HCT116 (cell line): ENCODE results near the gene IL1RAPL2.

Experiments
- CEBPB ChIP-seq: IDR thresholded peaks from 2 replicates; pipeline ENCODE4 v1.6.1; 2012; ENCODE audit warnings: low read depth
- EZH2 ChIP-seq: fragments of 200-600 bp; sonication (generic); IDR thresholded peaks from 2 replicates; pipeline ENCODE4 v1.6.1; 2017; ENCODE audit warnings: antibody characterized with exemption, mixed run types
- TF ChIP-seq, protein P1 (sequence below), 3 experiments: fragments of 200-600 bp in 1 of 3; sonication (generic) in 1 of 3; IDR thresholded peaks in 2 of 3; conservative IDR thresholded peaks in 1 of 3; 2 replicates each; pipeline ENCODE4 v1.5.1; 2012 to 2017; ENCODE audit warnings: low read depth in 2 of 3, low read length in 2 of 3, antibody characterized with exemption in 1 of 3, borderline replicate concordance in 1 of 3, control low read depth in 1 of 3, mild to moderate bottlenecking in 1 of 3, mixed read lengths in 1 of 3, mixed run types in 1 of 3, moderate library complexity in 1 of 3; ENCODE audit not compliant: insufficient read depth in 1 of 3

DNA sequence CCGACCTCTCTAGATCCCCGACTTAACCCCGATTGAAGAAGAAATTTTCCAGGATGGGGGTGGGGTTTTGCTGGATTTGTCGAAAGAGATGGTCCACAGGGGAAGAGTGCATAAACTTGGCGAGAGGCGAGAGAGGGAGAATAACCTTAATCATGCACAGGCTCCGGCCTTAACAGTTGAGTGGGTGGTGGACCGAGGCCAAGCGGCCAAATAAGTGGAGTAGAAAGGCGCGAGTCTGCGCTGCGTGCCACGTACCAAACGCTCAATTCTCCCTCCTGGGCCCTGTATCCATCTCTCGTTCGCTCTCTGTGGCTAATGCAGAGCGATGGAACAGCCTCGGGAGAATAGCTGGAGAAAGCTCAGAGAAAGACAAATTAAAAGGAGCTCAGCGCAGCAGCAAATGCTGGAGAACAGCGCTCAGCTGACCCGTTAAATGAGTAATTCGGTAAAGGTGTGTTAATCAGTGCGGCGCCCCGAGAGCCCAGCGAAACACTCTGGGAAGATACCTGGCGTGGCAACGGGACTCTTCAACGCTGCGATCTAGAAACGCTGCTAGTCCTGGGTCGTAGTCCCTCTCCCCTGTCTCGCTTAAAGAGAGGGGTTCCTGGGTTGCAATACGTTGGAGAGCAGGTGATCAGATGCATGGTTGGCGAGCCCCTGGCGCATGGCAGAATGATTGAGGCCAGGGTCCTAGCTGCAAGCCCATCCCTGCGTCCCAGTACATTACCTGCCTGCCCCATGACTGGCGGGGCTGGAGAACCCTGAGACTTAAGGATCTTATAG, 887 bp upstream of the IL1RAPL2 start:
- TF ChIP-seq EZH2 (no peak), CEBPB (no peak)
- TF ChIP-seq, protein P1, sequence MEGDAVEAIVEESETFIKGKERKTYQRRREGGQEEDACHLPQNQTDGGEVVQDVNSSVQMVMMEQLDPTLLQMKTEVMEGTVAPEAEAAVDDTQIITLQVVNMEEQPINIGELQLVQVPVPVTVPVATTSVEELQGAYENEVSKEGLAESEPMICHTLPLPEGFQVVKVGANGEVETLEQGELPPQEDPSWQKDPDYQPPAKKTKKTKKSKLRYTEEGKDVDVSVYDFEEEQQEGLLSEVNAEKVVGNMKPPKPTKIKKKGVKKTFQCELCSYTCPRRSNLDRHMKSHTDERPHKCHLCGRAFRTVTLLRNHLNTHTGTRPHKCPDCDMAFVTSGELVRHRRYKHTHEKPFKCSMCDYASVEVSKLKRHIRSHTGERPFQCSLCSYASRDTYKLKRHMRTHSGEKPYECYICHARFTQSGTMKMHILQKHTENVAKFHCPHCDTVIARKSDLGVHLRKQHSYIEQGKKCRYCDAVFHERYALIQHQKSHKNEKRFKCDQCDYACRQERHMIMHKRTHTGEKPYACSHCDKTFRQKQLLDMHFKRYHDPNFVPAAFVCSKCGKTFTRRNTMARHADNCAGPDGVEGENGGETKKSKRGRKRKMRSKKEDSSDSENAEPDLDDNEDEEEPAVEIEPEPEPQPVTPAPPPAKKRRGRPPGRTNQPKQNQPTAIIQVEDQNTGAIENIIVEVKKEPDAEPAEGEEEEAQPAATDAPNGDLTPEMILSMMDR (IDR thresholded peaks at IDR 0.05 in 2 of 3, conservative IDR thresholded peaks at IDR 0.05 in 1 of 3; ENCODE audit: borderline replicate concordance in 1 of 3, insufficient read depth in 1 of 3, low read depth in 2 of 3, low read length in 2 of 3): no peak
